Measurements from ENCODE around the gene TNFAIP2.
"Not testable (repeated sequence)": the region's sequence is repeated elsewhere in the genome, so short reads cannot be mapped to it uniquely, and the experiment has no call there.

Gene TNFAIP2

DNA sequence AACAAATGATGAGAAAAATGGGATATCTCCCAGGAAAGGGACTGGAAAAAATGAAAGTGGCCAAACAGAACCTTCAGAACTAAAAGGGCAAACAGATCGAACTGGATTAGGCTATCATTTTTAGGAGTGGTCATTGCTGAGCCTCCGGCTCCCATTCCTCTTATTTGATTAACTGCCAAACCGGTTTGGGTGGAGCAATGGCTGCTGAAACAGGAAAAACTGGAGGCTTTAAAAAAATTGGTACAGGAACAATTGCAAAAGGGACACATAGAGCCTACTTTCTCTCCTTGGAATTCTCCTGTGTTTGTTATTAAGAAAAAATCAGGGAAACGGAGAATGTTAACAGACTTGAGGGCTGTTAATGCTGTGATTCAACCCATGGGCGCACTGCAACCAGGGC, 49.7 kb downstream of the TNFAIP2 start:
- TF ChIP-seq CTCF (IDR thresholded peaks at IDR 0.05; ENCODE audit: poor library complexity, severe bottlenecking) = no peak
- peaks cover 10% of the 10 kb centered on the region for H3K4me1 ChIP-seq (ENCODE audit: insufficient read depth, poor library complexity, severe bottlenecking)
- no peak overlapping the region for H3K4me3 ChIP-seq (ENCODE audit: severe bottlenecking)
- DNase-seq (ENCODE audit: low spot score) = no peak
- no peak for ATAC-seq (ENCODE audit: low read depth)
- no peaks in the 10 kb centered on the region for H3K36me3 ChIP-seq (ENCODE audit: low read depth)
- no peak overlapping the region for H3K27ac ChIP-seq (ENCODE audit: poor library complexity, severe bottlenecking)
- H3K27me3 ChIP-seq (ENCODE audit: insufficient read depth, poor library complexity, severe bottlenecking) = no peaks in the 10 kb centered on the region
- H3K9me3 ChIP-seq (ENCODE audit: severe bottlenecking) = no peaks in the 10 kb centered on the region

DNA sequence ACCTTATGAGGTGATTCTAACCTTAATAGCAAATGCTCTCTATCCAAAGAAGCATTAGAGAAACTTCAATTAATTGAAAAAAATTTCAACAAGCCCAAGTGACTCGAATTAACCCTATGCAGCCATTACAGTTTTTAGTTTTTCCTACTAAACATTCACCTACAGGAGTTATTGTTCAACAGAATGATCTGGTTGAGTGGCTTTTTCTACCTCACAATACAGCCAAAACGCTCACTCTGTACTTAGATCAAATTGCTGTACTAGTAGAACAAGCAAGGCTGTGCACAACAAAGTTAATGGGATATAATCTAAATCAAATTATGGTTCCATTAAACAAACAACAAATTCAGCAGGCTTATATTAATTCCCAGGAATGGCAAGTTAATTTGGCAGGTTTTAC, 50.6 kb downstream of the TNFAIP2 start:
- not testable (repeated sequence) for H3K4me3 ChIP-seq (ENCODE audit: severe bottlenecking); DNase-seq (ENCODE audit: low spot score); H3K27ac ChIP-seq (ENCODE audit: poor library complexity, severe bottlenecking); H3K36me3 ChIP-seq (ENCODE audit: low read depth); H3K4me1 ChIP-seq (ENCODE audit: insufficient read depth, poor library complexity, severe bottlenecking); H3K27me3 ChIP-seq (ENCODE audit: insufficient read depth, poor library complexity, severe bottlenecking); ATAC-seq (ENCODE audit: low read depth); H3K9me3 ChIP-seq (ENCODE audit: severe bottlenecking)

DNA sequence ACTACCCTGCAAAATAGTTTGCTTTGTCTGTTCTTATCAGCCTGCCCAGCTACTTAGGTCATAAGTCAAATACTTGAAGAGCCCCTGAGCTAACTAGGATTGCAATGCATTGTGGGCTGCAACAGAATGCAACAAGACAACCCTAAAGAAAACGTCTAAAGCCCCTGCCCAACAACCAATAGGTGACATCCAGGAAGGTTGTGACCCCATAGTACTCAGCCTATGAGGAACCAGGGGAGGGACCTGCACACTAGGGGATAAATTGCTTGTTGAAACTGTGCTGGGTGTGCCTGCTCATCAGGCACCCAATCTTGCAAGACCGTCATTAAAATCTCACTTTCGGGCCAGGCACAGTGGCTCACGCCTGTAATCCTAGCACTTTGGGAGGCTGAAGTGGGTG, 52.9 kb downstream of the TNFAIP2 start:
- DNase-seq (ENCODE audit: low spot score); H3K4me1 ChIP-seq (ENCODE audit: insufficient read depth, poor library complexity, severe bottlenecking); H3K27me3 ChIP-seq (ENCODE audit: insufficient read depth, poor library complexity, severe bottlenecking); H3K27ac ChIP-seq (ENCODE audit: poor library complexity, severe bottlenecking); H3K4me3 ChIP-seq (ENCODE audit: severe bottlenecking); ATAC-seq (ENCODE audit: low read depth); H3K9me3 ChIP-seq (ENCODE audit: severe bottlenecking); H3K36me3 ChIP-seq (ENCODE audit: low read depth): not testable (repeated sequence)

- H3K27me3 ChIP-seq (ENCODE audit: insufficient read depth, poor library complexity, severe bottlenecking) = no peaks in the 10 kb centered on the region
- H3K27ac ChIP-seq (ENCODE audit: poor library complexity, severe bottlenecking) = no peak overlapping the region
- no peak for TF ChIP-seq CTCF (IDR thresholded peaks at IDR 0.05; ENCODE audit: poor library complexity, severe bottlenecking)
- no peaks in the 10 kb centered on the region for H3K9me3 ChIP-seq (ENCODE audit: severe bottlenecking)
- peaks cover 10% of the 10 kb centered on the region for H3K4me1 ChIP-seq (ENCODE audit: insufficient read depth, poor library complexity, severe bottlenecking)
- H3K4me3 ChIP-seq (ENCODE audit: severe bottlenecking) = no peak overlapping the region
- ATAC-seq (ENCODE audit: low read depth) = no peak
- DNase-seq (ENCODE audit: low spot score) = no peak
- H3K36me3 ChIP-seq (ENCODE audit: low read depth) = no peaks in the 10 kb centered on the region
Observed at GRCh38 chr14:103177376-103177775, 54.1 kb downstream of the TNFAIP2 start.

GRCh38 chr14:103178521-103178920, 55.3 kb downstream of the TNFAIP2 start:
- Histone ChIP-seq H3K9me3 (ENCODE audit: severe bottlenecking) (no peaks in the 10 kb centered on the region), H3K36me3 (ENCODE audit: low read depth) (no peaks in the 10 kb centered on the region), H3K4me1 (ENCODE audit: insufficient read depth, poor library complexity, severe bottlenecking) (no peaks in the 10 kb centered on the region), H3K4me3 (ENCODE audit: severe bottlenecking) (no peak overlapping the region), H3K27me3 (ENCODE audit: insufficient read depth, poor library complexity, severe bottlenecking) (no peaks in the 10 kb centered on the region), H3K27ac (ENCODE audit: poor library complexity, severe bottlenecking) (no peak overlapping the region)
- TF ChIP-seq CTCF (IDR thresholded peaks at IDR 0.05; ENCODE audit: poor library complexity, severe bottlenecking) = no peak
- DNase-seq (ENCODE audit: low spot score) (no peak), ATAC-seq (ENCODE audit: low read depth) (no peak)

- no peak for TF ChIP-seq CTCF (IDR thresholded peaks at IDR 0.05; ENCODE audit: poor library complexity, severe bottlenecking)
- H3K36me3 ChIP-seq (ENCODE audit: low read depth) = no peaks in the 10 kb centered on the region
- ATAC-seq (ENCODE audit: low read depth) = no peak; the same call in 2 of the 3 replicates
Observed at GRCh38 chr14:103179094-103179493, 55.8 kb downstream of the TNFAIP2 start.

More at GRCh38 chr14:103179094-103179493, 55.8 kb downstream of the TNFAIP2 start:
- H3K27ac ChIP-seq (ENCODE audit: poor library complexity, severe bottlenecking) = no peak overlapping the region
- no peaks in the 10 kb centered on the region for H3K9me3 ChIP-seq (ENCODE audit: severe bottlenecking)
- H3K4me3 ChIP-seq (ENCODE audit: severe bottlenecking) = no peak overlapping the region
- no peaks in the 10 kb centered on the region for H3K4me1 ChIP-seq (ENCODE audit: insufficient read depth, poor library complexity, severe bottlenecking)
- no peaks in the 10 kb centered on the region for H3K27me3 ChIP-seq (ENCODE audit: insufficient read depth, poor library complexity, severe bottlenecking)
- no peak for DNase-seq (ENCODE audit: low spot score)
